ENCODE measurements around the gene NAA60. TPM values are rescaled to one million over a fixed set of nuclear protein-coding genes. Genes with fewer than 3 reads are reported as not detected.
A peak's percentile ranks its signal among the peaks of the same experiment; 100 is the strongest.

The NAA60 gene
- total RNA-seq, 2 donors from 2014 or later, result 25.2 to 40.6 TPM

DNA sequence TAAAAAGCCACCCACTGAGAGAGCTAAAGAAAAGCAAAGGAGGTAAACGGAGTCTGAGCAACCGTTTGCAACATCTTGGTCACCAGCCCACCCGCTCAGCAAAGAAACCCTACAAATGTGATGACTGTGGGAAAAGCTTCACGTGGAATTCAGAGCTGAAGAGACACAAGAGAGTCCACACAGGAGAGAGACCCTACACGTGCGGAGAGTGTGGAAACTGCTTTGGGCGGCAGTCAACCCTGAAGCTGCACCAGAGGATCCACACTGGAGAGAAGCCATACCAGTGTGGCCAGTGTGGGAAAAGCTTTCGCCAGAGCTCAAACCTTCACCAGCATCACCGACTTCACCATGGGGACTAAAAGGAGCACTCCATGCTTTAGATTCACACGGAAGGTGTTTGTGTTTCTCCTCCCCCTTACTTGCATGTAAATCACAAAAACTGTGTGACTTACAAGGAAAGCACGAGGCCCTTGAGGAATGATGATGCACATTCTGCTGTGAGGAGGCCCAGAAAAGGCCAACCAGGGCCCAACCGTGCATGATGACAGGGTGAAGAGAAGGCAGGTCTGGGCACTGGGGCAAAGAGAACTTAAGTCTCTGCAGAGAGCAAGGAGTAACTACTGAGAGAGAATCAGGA lies 34.8 kb upstream of the NAA60 start:
- ATAC-seq (ENCODE audit: insufficient number of reproducible peaks, low FRiP score, low read depth) (no peak), DNase-seq (ENCODE audit: low spot score) (no peak)
- Histone ChIP-seq H3K9me3 (peaks cover 71% of the 10 kb centered on the region), H3K27ac (no peak overlapping the region), H3K27me3 (replicated peaks; ENCODE audit: insufficient read depth) (no peaks in the 10 kb centered on the region), H3K36me3 (peaks cover 66% of the 10 kb centered on the region), H3K4me1 (ENCODE audit: control insufficient read depth in 1 of 2, low read depth in 2 of 2) (peaks cover 0 to 3% of the 10 kb centered on the region in 2 donors), H3K4me3 (peak overlapping the region; percentile 13)
- TF ChIP-seq, protein P1, sequence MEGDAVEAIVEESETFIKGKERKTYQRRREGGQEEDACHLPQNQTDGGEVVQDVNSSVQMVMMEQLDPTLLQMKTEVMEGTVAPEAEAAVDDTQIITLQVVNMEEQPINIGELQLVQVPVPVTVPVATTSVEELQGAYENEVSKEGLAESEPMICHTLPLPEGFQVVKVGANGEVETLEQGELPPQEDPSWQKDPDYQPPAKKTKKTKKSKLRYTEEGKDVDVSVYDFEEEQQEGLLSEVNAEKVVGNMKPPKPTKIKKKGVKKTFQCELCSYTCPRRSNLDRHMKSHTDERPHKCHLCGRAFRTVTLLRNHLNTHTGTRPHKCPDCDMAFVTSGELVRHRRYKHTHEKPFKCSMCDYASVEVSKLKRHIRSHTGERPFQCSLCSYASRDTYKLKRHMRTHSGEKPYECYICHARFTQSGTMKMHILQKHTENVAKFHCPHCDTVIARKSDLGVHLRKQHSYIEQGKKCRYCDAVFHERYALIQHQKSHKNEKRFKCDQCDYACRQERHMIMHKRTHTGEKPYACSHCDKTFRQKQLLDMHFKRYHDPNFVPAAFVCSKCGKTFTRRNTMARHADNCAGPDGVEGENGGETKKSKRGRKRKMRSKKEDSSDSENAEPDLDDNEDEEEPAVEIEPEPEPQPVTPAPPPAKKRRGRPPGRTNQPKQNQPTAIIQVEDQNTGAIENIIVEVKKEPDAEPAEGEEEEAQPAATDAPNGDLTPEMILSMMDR (IDR thresholded peaks at IDR 0.05), result no peak

GRCh38 chr16:3413730-3414379 lies 29.6 kb upstream of the NAA60 start:
- ATAC-seq (ENCODE audit: insufficient number of reproducible peaks, low FRiP score, low read depth) (no peak), DNase-seq (ENCODE audit: low spot score) (no peak)
- Histone ChIP-seq H3K27me3 (replicated peaks; ENCODE audit: insufficient read depth) (no peaks in the 10 kb centered on the region), H3K4me3 (no peak overlapping the region), H3K9me3 (peaks cover 52% of the 10 kb centered on the region), H3K27ac (no peak overlapping the region), H3K36me3 (peaks cover 20% of the 10 kb centered on the region), H3K4me1 (ENCODE audit: control insufficient read depth in 1 of 2, low read depth in 2 of 2) (no peaks in the 10 kb centered on the region)
- TF ChIP-seq, protein P1 (IDR thresholded peaks at IDR 0.05), result no peak

DNA sequence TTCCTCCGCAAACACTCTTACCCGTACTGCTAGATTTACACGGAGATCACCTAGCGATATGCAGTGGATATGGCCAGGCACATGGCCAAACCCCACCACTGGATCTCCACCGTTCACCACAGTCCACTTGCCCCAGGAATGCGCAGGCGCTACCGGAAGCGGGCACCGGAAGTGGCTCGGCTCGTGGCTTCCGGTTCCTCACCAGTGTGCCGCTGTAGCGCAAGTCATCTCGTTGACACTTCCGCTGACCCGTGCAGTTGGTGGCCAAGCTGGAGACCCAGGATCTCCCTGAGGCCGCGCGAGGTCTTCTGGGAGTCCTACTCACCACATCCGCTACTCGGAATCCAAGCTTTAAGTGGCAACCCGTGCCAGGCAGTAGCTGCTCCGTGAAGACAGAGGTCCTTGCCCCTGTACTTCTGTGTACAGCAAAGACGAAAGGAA lies 11.7 kb upstream of the NAA60 start:
- H3K4me3 ChIP-seq, result peak overlapping the region; percentile 54
- no peak for ATAC-seq (ENCODE audit: insufficient number of reproducible peaks, low FRiP score, low read depth)
- DNase-seq (ENCODE audit: low spot score), result no peak
- H3K4me1 ChIP-seq (ENCODE audit: control insufficient read depth in 1 of 2, low read depth in 2 of 2), result no peaks in the 10 kb centered on the region
- H3K9me3 ChIP-seq, result no peaks in the 10 kb centered on the region
- TF ChIP-seq, protein P1 (IDR thresholded peaks at IDR 0.05), result no peak
- no peak overlapping the region for H3K27ac ChIP-seq
- peaks cover 4% of the 10 kb centered on the region for H3K36me3 ChIP-seq
- H3K27me3 ChIP-seq (replicated peaks; ENCODE audit: insufficient read depth), result no peaks in the 10 kb centered on the region

- DNase-seq (ENCODE audit: low spot score) (no peak), ATAC-seq (ENCODE audit: insufficient number of reproducible peaks, low FRiP score, low read depth) (no peak)
- H3K27me3 ChIP-seq (replicated peaks; ENCODE audit: insufficient read depth), result no peaks in the 10 kb centered on the region
- no peak overlapping the region for H3K27ac ChIP-seq
- TF ChIP-seq, protein P1 (IDR thresholded peaks at IDR 0.05), result no peak
- H3K4me3 ChIP-seq, result no peak overlapping the region
- H3K36me3 ChIP-seq, result peaks cover 10% of the 10 kb centered on the region
- H3K4me1 ChIP-seq (ENCODE audit: control insufficient read depth in 1 of 2, low read depth in 2 of 2), result no peaks in the 10 kb centered on the region
- H3K9me3 ChIP-seq, result peaks cover 1% of the 10 kb centered on the region
Measured at GRCh38 chr16:3434373-3434772, 9.1 kb upstream of the NAA60 start.

DNA sequence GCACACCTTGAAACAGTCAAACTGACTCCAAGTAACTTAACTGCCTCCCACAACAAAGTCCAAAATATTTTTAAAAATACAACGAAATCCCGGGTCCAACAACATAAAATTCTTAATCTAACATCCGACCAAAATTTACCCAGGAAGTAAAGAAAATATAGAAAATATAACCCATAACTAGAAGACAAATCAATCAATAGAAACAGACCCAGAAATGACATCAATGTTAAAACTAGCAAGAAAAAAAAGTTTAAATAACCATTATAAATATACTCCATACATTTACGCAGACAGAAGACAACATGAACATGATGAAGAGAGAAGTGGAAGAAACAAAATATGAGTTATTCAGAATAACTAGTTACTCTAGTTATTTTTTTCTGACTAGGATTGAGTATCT lies 3.8 kb upstream of the NAA60 start:
- no peak overlapping the region for H3K27ac ChIP-seq
- ATAC-seq (ENCODE audit: insufficient number of reproducible peaks, low FRiP score, low read depth), result no peak
- TF ChIP-seq, protein P1 (IDR thresholded peaks at IDR 0.05), result no peak
- H3K36me3 ChIP-seq, result peaks cover 6% of the 10 kb centered on the region
- H3K4me3 ChIP-seq, result no peak overlapping the region
- peaks cover 0 to 5% of the 10 kb centered on the region in 2 donors for H3K4me1 ChIP-seq (ENCODE audit: control insufficient read depth in 1 of 2, low read depth in 2 of 2)
- H3K9me3 ChIP-seq, result peaks cover 6% of the 10 kb centered on the region
- DNase-seq (ENCODE audit: low spot score), result no peak
- no peaks in the 10 kb centered on the region for H3K27me3 ChIP-seq (replicated peaks; ENCODE audit: insufficient read depth)

Measured in thoracic aorta (tissue), 2 donors.